ENCODE data around the gene ABCG4. TPM values are rescaled to one million over a fixed set of nuclear protein-coding genes. Genes with fewer than 3 reads are reported as not detected.

The ABCG4 gene
- total RNA-seq, 4 donors from 2014 or later: 0.13 to 1.6 (median 0.82) TPM

GRCh38 chr11:119205574-119206510, 57.0 kb downstream of the ABCG4 start, which contains the start of gene CBL:
CBL (plus strand) TSS chr11:119206339; CDS start chr11:119206418, 79 bp downstream.
- peak; percentile 92 to 96 for DNase-seq
- Histone ChIP-seq H3K4me1 (peaks cover 15 to 18% of the 10 kb centered on the region in 2 donors), H3K27me3 (no peaks in the 10 kb centered on the region), H3K27ac (peak within 1 kb of the TSS; percentile 92 to 97 (median 94)), H3K36me3 (no peaks in the 10 kb centered on the region), H3K4me3 (replicated peaks in 1 of 3) (peak within 1 kb of the TSS; percentile 63 to 96 (median 65)), H3K9me3 (no peaks in the 10 kb centered on the region)
- intact Hi-C loops (cut with DNase I): loop anchor here (10.0 kb wide), 2 partner anchors 79 to 119 kb away; no protein-coding TSS in a partner anchor
- TF ChIP-seq CTCF (IDR thresholded peaks at IDR 0.05): peak; percentile 71 to 99 (median 86)
- peak; percentile 10 to 63 for TF ChIP-seq POLR2A (IDR thresholded peaks at IDR 0.05)
- WGBS, 2 donors: 1 to 2% methylated on average over 7 to 12 of the region's 88 CpGs

GRCh38 chr11:119206511-119207414, 57.9 kb downstream of the ABCG4 start:
- Histone ChIP-seq H3K4me3 (replicated peaks in 1 of 3) (peak overlapping the region; percentile 63 to 96 (median 65)), H3K9me3 (no peaks in the 10 kb centered on the region), H3K27me3 (no peaks in the 10 kb centered on the region), H3K27ac (peak overlapping the region; percentile 92 to 97 (median 94)), H3K4me1 (peaks cover 15 to 18% of the 10 kb centered on the region in 2 donors), H3K36me3 (no peaks in the 10 kb centered on the region)
- TF ChIP-seq CTCF (IDR thresholded peaks at IDR 0.05): no peak
- TF ChIP-seq POLR2A (IDR thresholded peaks at IDR 0.05): no peak
- WGBS, 2 donors: 1 to 2% methylated on average over 23 to 24 of the region's 41 CpGs
- peak; percentile 35 to 57 for DNase-seq
- intact Hi-C loops (cut with DNase I): loop anchor here (10.0 kb wide), 2 partner anchors 78 to 118 kb away; no protein-coding TSS in a partner anchor

- Histone ChIP-seq H3K27me3 (no peaks in the 10 kb centered on the region), H3K27ac (no peak overlapping the region), H3K4me3 (replicated peaks in 1 of 3) (peak overlapping the region in 1 of 3 donors; percentile 63), H3K9me3 (no peaks in the 10 kb centered on the region), H3K4me1 (peaks cover 15 to 18% of the 10 kb centered on the region in 2 donors), H3K36me3 (no peaks in the 10 kb centered on the region)
- no peak for DNase-seq
- no peak for TF ChIP-seq POLR2A (IDR thresholded peaks at IDR 0.05)
- no peak for TF ChIP-seq CTCF (IDR thresholded peaks at IDR 0.05)
- WGBS, 2 donors: 45 to 54% methylated on average over 11 of the region's 11 CpGs
- intact Hi-C loops (cut with DNase I): loop anchor here (10.0 kb wide), 2 partner anchors 77 to 117 kb away; no protein-coding TSS in a partner anchor
Observed at GRCh38 chr11:119207415-119207960, 58.6 kb downstream of the ABCG4 start.

DNA sequence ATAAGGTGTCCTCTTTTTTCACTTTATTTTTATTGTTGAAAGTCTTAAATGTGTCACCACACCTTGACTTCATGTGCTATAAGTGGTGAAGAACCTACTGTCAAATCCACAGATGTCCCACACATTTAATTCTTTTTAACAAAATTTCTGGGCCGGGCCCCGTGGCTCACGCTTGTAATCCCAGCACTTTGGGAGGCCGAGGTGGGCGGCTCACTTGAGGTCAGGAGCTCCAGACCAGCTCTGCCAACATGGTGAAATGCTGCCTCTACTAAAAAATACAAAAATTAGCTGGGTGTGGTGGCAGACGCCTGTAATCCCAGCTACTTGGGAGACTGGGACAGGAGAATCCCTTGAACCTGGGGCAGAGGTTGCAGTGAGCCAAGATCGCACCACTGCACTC, 60.3 kb downstream of the ABCG4 start:
- no peaks in the 10 kb centered on the region for H3K27me3 ChIP-seq
- 93 to 97% methylated on average over 7 of the region's 7 CpGs for WGBS, 2 donors
- no peak overlapping the region for H3K27ac ChIP-seq
- no peaks in the 10 kb centered on the region for H3K36me3 ChIP-seq
- no peak overlapping the region for H3K4me3 ChIP-seq (replicated peaks in 1 of 3)
- intact Hi-C loops (cut with DNase I): loop anchor here (10.0 kb wide), 2 partner anchors 76 to 116 kb away; no protein-coding TSS in a partner anchor
- TF ChIP-seq POLR2A (IDR thresholded peaks at IDR 0.05): no peak
- no peak for TF ChIP-seq CTCF (IDR thresholded peaks at IDR 0.05)
- no peaks in the 10 kb centered on the region for H3K9me3 ChIP-seq
- DNase-seq: no peak
- peaks cover 18 to 27% of the 10 kb centered on the region in 2 donors for H3K4me1 ChIP-seq

Measured in thyroid gland (tissue), 4 donors.